GF-D8 (cell line): ENCODE data around the gene KRABD2.
"Not testable (repeated sequence)": the region's sequence is repeated elsewhere in the genome, so short reads cannot be mapped to it uniquely, and the experiment has no call there.

Source experiments
- DNase-seq: peaks from one replicate; lab custom pipeline; 2025; lab: John Stamatoyannopoulos, UW

Gene KRABD2

GRCh38 chr17:8392674-8393469, 16.4 kb upstream of the KRABD2 start:
- DNase-seq: no peak

GRCh38 chr17:8392274-8392673, 15.8 kb upstream of the KRABD2 start:
- DNase-seq: no peak

DNA sequence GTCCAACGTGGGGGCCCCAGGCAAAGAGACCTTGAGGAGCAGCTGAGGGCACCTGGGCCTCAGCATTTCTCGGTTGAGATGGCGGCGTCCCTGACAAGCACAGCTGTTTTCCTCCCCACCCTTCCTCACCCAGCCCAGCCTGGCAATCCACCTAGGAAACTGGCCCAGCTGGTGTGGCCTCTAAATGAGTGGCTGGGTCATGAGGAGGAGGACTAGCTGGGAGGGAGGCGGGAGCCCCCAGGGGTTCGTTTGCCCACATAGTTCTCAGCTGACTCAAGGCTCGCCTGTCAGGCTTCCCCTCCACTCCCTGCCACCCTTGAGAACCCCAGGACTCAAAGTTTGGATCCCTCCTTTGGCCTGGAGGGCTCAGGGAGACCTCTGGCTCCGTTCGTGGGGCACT, 15.2 kb upstream of the KRABD2 start:
- no peak for DNase-seq

DNA sequence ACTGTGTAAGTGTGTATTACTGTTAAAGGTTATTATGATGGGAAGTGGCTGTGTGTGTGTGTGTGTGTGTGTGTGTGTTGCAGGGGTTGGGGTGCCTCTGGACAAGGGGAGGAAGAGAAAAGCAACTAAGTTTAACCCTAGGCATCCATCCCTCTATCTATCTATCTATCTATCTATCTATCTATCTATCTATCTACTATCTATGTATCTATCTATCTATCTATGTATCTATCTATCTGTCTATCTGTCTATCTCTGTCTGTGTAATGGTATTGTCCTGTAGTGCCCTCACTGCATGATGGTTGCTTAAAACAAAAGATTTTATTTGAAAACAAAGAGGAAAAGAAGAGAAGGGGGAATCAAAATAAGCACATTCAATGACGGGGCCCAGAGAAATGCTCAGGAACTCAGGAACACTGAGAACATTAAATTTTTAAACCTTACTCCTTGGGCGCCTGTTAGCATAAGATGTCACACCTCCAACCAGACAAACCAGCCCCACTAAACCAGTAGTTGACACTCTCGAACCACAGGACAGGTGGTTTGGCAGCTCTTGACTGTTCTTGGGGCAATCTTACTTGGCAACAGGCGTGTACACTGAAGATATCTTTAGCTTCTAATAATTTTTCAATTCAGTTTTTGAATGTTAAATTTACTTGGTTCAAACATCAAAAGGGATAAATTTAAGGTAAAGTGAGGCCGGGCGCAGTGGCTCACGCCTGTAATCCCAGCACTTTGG, 11.6 kb upstream of the KRABD2 start:
- DNase-seq: no peak

GRCh38 chr17:8386841-8387240, 10.3 kb upstream of the KRABD2 start:
- DNase-seq: peak; percentile 30

DNA sequence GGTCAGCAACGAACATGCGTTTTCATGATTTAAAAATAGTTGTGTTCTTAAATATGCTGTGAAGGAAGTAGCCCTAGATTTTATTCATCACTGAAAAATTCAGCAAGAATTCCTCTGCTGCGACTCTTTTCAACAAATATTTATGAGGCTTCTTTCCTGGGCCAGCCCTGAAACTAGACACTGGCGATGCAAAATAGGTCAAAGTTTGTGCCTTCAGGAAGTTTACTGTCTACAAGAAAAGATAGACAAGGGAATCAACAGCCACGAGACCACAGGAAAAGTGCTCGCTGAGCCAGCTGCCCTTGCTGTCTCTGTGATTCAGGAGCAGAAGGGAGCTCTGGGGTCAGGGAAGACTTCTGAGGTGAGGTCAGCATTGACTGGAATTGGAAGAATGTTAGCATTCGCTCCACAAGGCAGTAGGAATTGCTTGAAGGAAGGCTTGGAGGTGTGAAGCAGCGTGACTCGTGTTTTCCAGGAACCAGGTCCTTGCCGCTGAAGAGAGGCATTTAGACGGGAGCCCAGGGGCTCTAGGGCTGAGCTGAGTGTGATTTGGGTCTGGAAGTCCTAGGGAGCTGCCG, 8.4 kb upstream of the KRABD2 start:
- DNase-seq: no peak

- peak; percentile 83 for DNase-seq
Measured at GRCh38 chr17:8383143-8383822, 6.8 kb upstream of the KRABD2 start, which contains the start of gene RPL26. Gene RPL26 (minus strand): TSS chr17:8383193. CDS start chr17:8382310, 883 bp downstream.

GRCh38 chr17:8382880-8383142, 6.3 kb upstream of the KRABD2 start:
- DNase-seq: no peak

DNA sequence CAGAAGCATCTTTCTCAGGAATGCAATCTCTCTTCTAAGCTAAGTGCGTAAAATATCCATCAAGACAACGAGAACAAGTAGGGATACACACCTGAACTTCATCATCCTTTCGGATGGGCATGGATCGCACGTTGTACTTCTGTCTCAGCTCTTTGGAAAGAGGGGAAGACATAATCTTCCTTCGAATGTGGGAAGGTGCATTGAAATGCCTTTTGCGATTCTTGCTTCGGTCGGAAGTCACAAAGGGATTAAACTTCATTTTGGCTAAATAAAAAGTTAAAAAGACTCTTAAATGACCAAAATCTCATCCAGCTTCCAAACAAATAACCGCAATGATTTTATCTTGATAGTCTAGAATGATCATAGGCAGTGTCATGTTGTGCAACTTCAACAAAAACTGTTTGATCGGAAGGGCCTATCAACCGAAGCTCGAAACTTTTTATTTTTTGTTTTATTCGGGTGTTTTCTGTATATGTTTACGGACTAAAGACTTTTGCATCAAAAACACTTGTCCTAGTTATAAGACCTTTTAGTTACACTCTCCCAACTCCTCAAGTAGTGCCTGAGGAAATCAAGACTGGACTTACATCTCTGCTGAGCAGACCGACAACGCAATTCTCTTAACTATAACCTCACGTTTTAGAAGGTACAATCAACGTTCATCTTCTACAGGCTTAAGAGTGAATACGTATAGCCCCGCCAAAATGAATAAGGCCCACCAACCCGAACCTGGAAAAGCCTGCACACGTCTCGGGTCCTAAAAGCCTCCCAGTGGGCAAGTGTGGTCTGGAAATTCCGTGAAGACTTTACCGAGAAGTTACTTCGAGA, 5.8 kb upstream of the KRABD2 start:
- no peak for DNase-seq

GRCh38 chr17:8380049-8380448, 3.5 kb upstream of the KRABD2 start:
- no peak for DNase-seq

DNA sequence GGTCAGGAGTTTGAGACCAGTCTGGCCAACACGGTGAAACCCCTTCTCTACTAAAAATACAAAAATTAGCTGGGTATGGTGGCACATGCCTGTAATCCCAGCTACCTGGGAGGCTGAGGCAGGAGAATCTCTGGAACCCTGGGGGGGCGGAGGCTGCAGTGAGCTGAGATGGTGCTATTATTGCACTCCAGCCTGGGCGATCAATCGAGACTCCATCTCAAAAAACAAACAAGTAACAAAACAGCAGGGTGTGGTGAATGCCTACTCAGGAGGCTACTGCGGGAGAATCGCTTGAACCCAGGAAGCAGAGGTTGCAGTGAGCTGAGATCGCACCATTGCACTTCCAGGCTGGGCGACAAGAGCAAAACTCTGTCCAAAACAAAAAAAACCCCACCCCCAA, 1.6 kb upstream of the KRABD2 start:
- DNase-seq: not testable (repeated sequence)

DNA sequence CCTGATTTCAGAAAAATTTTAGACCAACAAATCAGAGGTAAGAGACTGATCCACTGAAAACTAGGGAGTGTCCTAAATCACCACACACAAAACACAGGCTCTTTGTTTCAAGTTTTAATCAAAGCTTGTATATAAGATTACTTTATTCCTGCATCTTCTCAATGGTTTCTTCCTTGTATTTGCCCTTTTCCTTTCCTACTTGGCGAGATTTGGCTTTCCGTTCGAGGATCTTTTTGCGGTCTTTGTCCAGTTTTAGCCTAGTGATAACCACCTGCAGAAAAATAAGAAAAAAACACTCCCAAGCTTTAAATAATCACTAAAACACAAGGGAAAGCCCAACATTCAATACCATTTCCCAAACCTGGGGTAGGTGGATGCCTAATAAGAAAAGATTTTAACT, 918 bp upstream of the KRABD2 start:
- no peak for DNase-seq

DNA sequence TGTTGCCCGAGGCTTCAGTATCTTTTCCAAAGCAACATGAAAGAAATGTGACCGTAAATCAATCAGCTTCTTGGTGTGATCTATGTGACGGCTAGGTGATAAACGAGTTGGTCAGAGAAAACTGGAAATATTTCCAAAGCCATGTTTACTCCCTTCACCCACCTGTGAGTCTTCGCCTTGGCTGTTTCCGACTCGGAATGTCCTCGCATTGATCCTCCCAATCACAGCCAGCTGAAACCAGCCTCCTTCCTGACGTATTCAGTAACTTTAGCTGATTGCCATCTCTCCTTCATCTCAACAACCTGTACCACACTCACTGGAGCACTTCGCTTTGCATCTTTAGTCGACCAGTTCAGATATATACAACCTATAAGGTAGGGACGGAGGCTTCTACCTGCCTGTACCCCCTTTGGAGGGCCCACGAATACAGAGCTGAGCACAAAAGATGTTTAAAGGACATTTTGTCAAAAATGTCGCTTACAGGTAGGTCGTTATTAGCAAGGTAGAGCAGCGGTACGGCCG, 705 bp downstream of the KRABD2 start:
- no peak for DNase-seq

- DNase-seq: not testable (repeated sequence)
Measured at GRCh38 chr17:8373856-8374255, 2.6 kb downstream of the KRABD2 start.

DNA sequence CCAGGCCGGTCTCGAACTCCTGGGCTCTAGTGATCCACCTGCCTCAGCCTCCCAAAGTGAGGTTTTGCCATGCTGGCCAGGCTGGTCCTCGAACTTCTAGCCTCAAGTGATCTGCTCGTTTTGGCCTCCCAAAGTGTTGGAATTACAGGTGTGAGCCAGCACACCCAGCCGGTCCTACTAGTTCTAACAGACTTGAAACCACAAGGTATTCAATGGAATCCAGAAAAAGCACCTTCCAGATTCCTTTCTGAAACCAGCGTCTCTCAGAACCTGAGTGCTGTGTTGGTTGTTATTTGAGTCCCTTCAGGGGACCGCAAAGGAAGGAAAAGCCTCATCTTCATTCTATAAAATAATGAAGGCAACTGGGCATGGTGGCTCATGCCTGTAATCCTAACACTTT, 4.1 kb downstream of the KRABD2 start:
- DNase-seq: no peak

DNA sequence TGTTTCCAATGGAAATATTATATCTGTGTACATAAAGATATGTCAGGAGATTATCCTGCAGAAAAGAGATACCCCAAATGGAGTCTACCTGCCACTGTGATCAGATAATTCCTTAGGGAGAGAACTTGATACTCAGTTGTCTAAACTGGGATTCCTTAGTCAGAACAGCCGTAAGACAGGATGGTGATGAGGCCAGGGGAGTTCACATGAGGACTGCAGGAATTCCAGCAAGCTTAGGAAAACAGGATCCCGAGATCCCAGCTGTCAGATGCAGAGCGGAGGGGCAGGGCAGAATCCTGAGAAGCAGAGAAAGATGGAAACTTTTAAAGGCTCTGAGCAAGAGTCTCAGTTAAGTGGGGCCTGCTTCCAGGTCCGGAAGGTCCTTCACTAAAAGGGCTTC, 4.7 kb downstream of the KRABD2 start:
- no peak for DNase-seq

DNA sequence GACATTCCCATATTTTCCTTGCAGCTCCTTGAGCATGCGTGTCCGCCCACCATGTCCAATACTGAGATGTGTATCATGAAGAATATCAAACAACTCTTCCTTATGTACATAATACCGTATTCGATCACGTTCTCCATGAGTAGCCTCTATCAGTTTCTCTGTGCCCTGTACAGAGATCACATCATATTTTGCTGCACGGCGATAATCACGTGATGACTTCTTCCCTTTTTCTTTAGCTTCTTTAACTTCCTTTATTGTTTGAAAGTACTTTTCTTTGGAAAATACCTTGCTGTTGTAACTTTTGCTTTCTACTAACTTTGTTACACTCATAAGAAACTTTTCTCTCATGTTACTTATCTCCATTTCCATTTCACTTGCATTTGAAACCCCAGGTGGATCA, 6.6 kb downstream of the KRABD2 start:
- no peak for DNase-seq

GRCh38 chr17:8368193-8368592, 8.3 kb downstream of the KRABD2 start:
- no peak for DNase-seq

- DNase-seq: no peak
Measured at GRCh38 chr17:8366231-8366630, 10.3 kb downstream of the KRABD2 start.

DNA sequence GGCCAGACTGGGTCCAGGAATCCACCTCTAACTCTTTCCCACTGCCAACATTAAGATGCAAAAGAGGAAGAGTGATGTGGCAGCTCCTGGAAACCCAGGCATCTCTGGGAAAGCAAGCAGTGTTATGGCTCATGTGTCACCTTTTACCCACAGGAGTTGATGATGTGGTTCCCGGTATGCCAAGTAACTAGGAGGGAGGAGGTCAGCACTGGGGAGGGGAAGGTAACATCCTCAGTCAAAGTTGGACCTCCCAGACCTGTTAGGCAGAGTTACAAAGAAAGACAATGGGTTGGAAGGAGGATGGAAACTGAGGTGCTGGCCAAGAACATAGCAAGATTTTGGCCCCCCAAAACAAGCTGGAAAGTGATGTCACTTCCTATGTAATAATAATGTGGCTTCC, 11.4 kb downstream of the KRABD2 start:
- no peak for DNase-seq

GRCh38 chr17:8362651-8363332, 13.7 kb downstream of the KRABD2 start:
- no peak for DNase-seq
